Lower leg skin (tissue), 4 donors: ENCODE measurements around the gene B4GALT4. TPM values are rescaled to one million over a fixed set of nuclear protein-coding genes. Genes with fewer than 3 reads are reported as not detected.

Experiments
- DNase-seq, 2 donors: peaks; one replicate each; pipeline ENCODE4 v3.0.0-alpha.2; 2019; ENCODE audit warnings: low spot score in 2 of 2
- H3K4me3 ChIP-seq: fragments of 200-600 bp; sonication (generic); 2 replicates; pipeline ENCODE4 v1.5.1; 2017; ENCODE audit warnings: mild to moderate bottlenecking, low read depth; ENCODE audit not compliant: poor library complexity, severe bottlenecking
- CTCF ChIP-seq, 3 donors: fragments of 450-650 bp; IDR thresholded peaks; one replicate each; pipeline ENCODE4 v1.5.1; 2016; ENCODE audit warnings: antibody characterized with exemption in 3 of 3, mild to moderate bottlenecking in 3 of 3, moderate library complexity in 2 of 3
- POLR2A ChIP-seq, 2 donors: fragments of 450-650 bp; IDR thresholded peaks; one replicate each; pipeline ENCODE4 v1.6.1; 2016 to 2017; ENCODE audit warnings: antibody characterized with exemption in 2 of 2, mild to moderate bottlenecking in 1 of 2, moderate library complexity in 1 of 2
- WGBS, 2 donors: methylation state at CpG; one replicate each; pipeline ENCODE4 v1.1.5; 2018; 5-methylcytosine and 5-hydroxymethylcytosine counted together
- intact Hi-C: fragments of 100-400 bp; cut with DNase I; formaldehyde crosslinking; loops from one replicate; pipeline ENCODE4 v1.15.0; 2023; ENCODE audit warnings: low total_unique reads
- total RNA-seq, 4 donors: library from RNA; depleted of rRNA; stranded (reverse); fragments of >200 nt; gene quantifications; one replicate each; pipeline ENCODE4 v1.1.0, GENCODE V29; 2016

Gene B4GALT4
- total RNA-seq, 4 donors from 2014 or later: 23.1 to 44.4 (median 38.2) TPM

GRCh38 chr3:119181765-119182164 is 58.9 kb downstream of the B4GALT4 start:
- intact Hi-C loops: no loop called here
- no peak overlapping the region for H3K4me3 ChIP-seq
- no peak for TF ChIP-seq POLR2A (IDR thresholded peaks at IDR 0.05)
- TF ChIP-seq CTCF (IDR thresholded peaks at IDR 0.05): no peak
- no peak for DNase-seq
- 47 to 57% methylated on average over 3 of the region's 3 CpGs for WGBS, 2 donors

- TF ChIP-seq CTCF (IDR thresholded peaks at IDR 0.05) (no peak), POLR2A (IDR thresholded peaks at IDR 0.05) (no peak)
- no peak for DNase-seq
- H3K4me3 ChIP-seq: no peak overlapping the region
- WGBS, 2 donors: 57 to 66% methylated on average over 4 of the region's 4 CpGs
- intact Hi-C loops: no loop called here
Observed at GRCh38 chr3:119177321-119177720, 63.4 kb downstream of the B4GALT4 start.

- no peak for DNase-seq
- intact Hi-C loops: no loop called here
- TF ChIP-seq POLR2A (IDR thresholded peaks at IDR 0.05) (no peak), CTCF (IDR thresholded peaks at IDR 0.05) (no peak)
- H3K4me3 ChIP-seq: no peak overlapping the region
- WGBS, 2 donors: 75 to 80% methylated on average over 4 of the region's 4 CpGs
Observed at GRCh38 chr3:119176778-119177177, 63.9 kb downstream of the B4GALT4 start.

- no peak for DNase-seq
- TF ChIP-seq CTCF (IDR thresholded peaks at IDR 0.05): no peak
- no peak for TF ChIP-seq POLR2A (IDR thresholded peaks at IDR 0.05)
- intact Hi-C loops: no loop called here
- 67 to 68% methylated on average over 10 of the region's 10 CpGs for WGBS, 2 donors
- no peak overlapping the region for H3K4me3 ChIP-seq
Observed at GRCh38 chr3:119175872-119176756, 64.6 kb downstream of the B4GALT4 start.

GRCh38 chr3:119173325-119173724 is 67.4 kb downstream of the B4GALT4 start, which contains the start of gene UPK1B:
Gene UPK1B, plus strand, starts transcription at chr3:119173598. Its CDS starts 13,144 bp downstream, at chr3:119186742.
- no peak for DNase-seq
- 34 to 46% methylated on average over 13 of the region's 13 CpGs for WGBS, 2 donors
- H3K4me3 ChIP-seq: no peak within 1 kb of the TSS
- TF ChIP-seq CTCF (IDR thresholded peaks at IDR 0.05): no peak
- TF ChIP-seq POLR2A (IDR thresholded peaks at IDR 0.05): no peak
- intact Hi-C loops: no loop called here
